ENCODE data around the gene MICU1.

- no peak for TF ChIP-seq CTCF (IDR thresholded peaks at IDR 0.05)
- no peak for TF ChIP-seq POLR2A (IDR thresholded peaks at IDR 0.05)
- no peak for TF ChIP-seq POLR2AphosphoS5 (IDR thresholded peaks at IDR 0.05)
- no peak for TF ChIP-seq EP300 (IDR thresholded peaks at IDR 0.05)
Measured at GRCh38 chr10:72351479-72351878, 274.4 kb downstream of the MICU1 start.

All from sigmoid colon (tissue), 4 donors.